HG03108 (cell line): Measurements from ENCODE around the gene ZNF488.

Experiments used
- ATAC-seq: cut with Tn5 transposase; IDR thresholded peaks from one replicate; pipeline ENCODE4 v1.9.1; 2021; ENCODE audit warnings: moderate library complexity; ENCODE audit not compliant: unreplicated experiment

The ZNF488 gene

GRCh38 chr10:47332371-47332770 lies 51.7 kb downstream of the ZNF488 start:
- no peak for ATAC-seq

DNA sequence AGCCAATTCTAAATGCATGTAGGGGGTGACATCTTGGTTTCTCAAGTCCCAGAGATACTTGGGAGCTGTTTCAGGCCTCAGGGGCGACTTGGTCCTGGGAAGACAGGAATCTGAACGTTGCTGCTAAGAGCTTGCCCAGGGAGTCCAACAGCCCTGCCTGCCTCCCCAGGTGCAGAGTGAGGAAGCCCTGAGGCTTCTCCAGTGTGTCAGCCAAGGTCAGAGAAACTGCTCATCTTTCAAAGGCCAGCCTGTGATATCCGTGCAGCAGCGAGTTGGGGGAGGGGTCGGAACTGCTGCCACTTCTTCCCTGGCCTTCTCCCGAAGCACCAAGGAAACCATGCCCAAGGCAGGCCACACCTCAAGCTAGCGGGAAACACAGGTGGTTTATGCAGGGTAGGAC lies 52.1 kb downstream of the ZNF488 start:
- no peak for ATAC-seq

- ATAC-seq: no peak
Observed at GRCh38 chr10:47331491-47331890, 52.6 kb downstream of the ZNF488 start.

DNA sequence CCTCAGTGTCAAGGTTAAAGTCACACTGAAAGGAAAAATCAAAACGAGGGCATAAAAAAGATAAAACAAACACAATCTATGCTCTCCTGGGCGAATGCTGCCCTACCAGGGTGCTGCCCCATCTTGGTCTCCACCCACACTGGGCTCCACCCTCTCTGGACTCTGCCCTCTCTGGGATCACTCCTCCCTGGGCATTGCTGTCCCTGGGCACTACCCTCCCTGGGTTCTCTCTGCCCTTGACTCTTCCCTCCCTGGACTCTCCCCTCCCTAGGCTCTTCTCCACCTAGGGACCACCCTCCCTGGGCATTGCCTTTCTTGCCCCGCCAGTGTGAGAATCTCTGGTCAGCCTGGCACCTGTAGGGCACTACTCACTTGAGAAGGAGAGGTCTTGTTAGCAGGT lies 53.3 kb downstream of the ZNF488 start:
- no peak for ATAC-seq

- ATAC-seq: no peak
Observed at GRCh38 chr10:47330366-47330765, 53.7 kb downstream of the ZNF488 start.

GRCh38 chr10:47329855-47330254 lies 54.2 kb downstream of the ZNF488 start:
- no peak for ATAC-seq

GRCh38 chr10:47326927-47327330 lies 57.2 kb downstream of the ZNF488 start:
- no peak for ATAC-seq

DNA sequence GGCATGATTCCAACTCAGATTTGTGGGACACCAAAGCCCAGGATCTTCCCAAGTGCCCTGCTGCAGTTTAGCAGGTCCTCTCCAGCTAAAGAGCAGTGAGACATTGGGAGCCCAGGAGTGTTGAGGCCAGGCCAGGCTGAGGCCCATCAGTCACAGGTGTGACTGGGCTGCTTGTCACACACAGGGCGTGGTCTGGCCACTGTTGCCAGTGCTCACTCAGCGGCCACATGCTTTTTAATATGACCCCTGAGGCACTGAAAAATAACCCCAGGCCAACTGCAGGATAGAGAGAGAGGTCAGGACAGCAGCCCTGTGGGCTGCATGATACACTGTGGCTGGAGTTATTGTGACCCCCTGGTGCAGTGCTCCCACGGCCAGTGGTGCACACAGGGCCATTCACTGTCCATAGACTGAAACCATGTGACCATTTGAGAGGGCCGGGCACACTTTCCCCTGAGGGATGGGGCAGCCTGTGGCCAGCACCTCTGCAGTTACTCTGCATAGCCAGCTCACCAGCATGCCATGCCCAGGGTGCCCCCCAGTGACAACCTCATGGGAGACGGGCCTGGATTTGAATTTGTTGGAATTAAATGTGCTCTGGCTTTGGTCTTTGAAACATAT lies 57.7 kb downstream of the ZNF488 start:
- ATAC-seq: no peak

- ATAC-seq: no peak
Observed at GRCh38 chr10:47325303-47326291, 58.5 kb downstream of the ZNF488 start.

DNA sequence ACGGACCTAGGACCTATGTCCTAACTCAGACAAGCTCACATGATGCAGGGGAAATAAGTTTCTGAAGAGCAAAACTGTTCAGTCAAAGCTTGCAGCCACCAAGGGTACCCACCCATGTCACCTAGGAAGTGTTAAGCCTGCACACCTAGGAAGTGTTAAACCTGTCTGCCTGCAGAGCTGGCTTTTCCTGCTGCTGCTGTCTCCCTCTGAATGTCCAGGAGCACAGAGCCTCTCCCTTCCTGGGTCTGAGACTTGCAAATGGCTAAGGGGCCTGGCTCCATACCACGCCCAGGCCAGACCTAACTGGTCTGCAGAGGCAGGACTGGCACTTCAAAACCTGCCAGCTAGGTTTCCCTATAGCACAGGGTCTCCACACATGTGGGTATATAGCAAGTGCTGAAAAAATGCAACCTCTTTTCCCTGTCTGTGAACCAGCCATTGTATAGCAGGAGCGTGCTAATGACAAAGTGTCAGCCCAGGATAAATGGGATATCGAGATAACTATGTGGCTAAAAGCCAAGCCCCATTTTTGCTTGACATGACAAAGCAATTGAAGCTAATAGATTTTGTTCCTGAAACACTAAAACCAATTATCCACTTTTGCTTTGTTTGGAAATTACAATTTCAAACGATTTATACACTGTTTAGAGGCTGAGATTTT lies 60.3 kb downstream of the ZNF488 start:
- no peak for ATAC-seq

GRCh38 chr10:47323087-47323486 lies 61.0 kb downstream of the ZNF488 start:
- ATAC-seq: no peak

GRCh38 chr10:47322300-47323061 lies 61.6 kb downstream of the ZNF488 start, which contains the start of gene GDF2:
Gene GDF2, plus strand, starts transcription at chr10:47322454. Its CDS starts 215 bp downstream, at chr10:47322669.
- no peak for ATAC-seq

GRCh38 chr10:47321521-47322195 lies 62.4 kb downstream of the ZNF488 start:
- ATAC-seq: no peak

DNA sequence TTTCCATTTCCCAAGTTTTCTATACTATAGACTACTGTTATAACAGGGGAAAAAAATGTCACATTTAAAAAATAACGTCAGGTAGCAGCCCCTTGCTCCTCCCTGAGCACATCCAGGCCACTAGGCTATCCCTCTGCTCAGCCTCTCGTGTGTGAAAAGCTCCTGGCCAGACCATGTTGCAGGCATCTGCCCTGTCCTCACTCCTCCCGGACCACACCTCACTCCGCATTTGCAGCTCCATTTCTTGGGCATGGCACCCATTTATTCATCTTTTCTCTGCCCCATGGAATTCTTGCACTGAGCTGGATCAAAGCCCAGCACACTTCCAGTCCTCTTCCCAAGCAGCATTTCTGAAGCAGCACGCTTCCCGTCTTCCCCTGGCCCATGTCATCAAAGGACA lies 63.3 kb downstream of the ZNF488 start:
- ATAC-seq: no peak

- ATAC-seq: no peak
Observed at GRCh38 chr10:47319784-47320183, 64.3 kb downstream of the ZNF488 start.

- no peak for ATAC-seq
Observed at GRCh38 chr10:47318706-47319105, 65.4 kb downstream of the ZNF488 start.

DNA sequence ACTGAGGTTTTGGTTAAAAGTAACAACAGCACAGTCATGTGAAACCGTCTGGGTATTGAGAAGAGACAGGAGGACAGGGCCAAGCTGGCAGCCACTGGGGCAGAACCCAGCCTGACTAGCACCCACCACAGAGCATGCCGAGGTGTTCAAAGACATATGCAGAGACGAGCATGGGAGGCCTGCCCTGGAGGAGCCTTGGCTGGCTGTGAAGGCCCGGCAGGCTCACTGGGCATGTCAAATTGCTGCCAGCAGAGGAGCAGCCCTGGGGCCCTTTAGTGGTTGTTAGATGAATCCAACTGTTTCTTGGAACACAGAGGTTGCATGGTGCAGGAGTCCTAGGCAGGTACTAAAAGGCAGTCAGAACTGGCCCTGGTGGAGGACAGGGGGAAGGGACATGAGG lies 66.8 kb downstream of the ZNF488 start:
- ATAC-seq: no peak

DNA sequence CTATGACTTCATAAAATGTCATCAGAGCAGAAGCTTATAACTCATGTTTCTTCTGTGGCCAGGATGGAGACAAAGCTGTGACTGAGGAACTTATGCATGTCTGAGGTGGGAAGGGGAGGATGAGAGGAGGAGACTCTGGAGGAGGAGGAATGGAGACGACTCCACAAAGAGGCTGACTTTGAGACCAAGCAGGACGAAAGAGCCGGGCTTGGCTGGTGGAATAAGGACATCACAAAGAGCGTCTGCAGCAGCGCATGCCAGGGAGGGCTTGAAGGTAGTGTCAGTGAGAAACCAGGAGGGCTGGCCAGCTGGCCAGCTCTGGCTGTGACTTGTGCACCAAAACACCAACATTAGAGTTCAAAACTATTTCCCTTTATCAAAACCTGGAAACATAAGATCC lies 68.0 kb downstream of the ZNF488 start:
- ATAC-seq: no peak
